NCI-H2196 (cell line): ENCODE data around the gene SYTL2.
"Not testable (repeated sequence)": the region's sequence is repeated elsewhere in the genome, so short reads cannot be mapped to it uniquely, and the experiment has no call there.

ENCODE experiments used
- DNase-seq: peaks from one replicate; lab custom pipeline; 2025; ENCODE audit not compliant: unreplicated experiment; lab: John Stamatoyannopoulos, UW

SYTL2 gene

DNA sequence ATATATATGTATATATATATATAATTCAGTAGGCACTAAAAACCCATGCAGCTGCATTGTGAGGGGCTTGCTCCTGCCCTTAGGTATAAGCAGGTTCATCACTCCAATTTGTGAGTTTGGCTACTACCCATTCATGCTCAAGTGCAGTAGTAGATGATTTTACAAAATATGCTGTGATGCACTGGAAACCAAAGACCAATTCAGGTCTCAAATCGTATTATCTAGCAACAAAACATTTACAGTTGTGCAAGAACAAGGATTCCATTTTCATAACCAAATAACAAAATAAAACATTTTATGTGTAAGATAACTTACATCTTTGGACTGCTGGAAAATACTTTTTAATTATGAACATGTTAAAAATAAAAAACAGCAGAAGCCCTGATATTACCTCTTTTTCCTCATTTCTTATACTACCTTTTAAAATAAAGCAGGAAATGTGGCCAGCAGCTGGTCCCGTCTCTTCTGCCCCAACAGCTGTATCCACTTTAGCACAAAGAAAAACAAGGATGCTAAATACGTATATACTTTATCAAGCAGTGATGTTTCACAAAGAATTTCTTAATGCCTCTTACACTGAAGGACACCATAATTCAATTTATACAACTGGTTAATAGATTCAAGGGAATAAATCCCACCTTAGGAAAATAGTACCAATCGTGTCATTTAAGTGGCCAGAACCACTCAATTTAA lies 148.8 kb downstream of the SYTL2 start:
- no peak for DNase-seq

DNA sequence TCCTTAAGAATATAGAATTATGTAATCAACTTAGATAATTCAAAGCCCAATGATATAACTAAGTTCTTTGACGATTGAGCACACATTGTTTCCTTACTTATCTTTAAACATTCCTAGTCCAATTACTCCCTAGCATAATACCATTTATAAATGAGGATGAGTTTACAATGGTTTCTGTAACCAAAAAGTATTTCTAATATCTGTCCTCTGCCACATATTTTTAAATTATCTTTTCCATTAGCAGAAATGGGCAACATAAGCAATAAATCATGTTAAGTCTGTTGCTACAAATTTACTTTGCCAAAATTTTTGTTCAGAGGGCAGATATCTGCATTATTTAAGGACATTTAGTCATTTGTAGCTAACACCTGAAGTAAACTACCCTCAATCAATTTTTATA lies 152.8 kb downstream of the SYTL2 start:
- no peak for DNase-seq

DNA sequence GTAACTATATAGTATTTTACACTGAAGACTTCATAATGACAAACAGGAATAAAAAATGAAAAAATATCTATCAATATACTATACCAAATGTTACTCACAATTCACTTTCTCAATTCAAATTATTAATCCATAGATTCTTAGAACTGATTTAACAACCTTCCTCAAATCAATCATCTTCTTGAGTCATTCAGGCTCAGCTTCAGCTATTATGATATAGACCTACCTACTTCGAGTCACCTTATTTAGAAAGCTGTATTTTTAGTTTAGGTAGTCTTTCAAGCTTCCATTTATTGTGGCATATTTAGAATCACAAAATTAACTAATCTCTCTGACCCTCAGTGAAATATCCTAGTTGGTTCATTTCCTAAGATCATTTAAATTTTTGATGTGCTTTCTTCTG lies 154.2 kb downstream of the SYTL2 start:
- DNase-seq: no peak

DNA sequence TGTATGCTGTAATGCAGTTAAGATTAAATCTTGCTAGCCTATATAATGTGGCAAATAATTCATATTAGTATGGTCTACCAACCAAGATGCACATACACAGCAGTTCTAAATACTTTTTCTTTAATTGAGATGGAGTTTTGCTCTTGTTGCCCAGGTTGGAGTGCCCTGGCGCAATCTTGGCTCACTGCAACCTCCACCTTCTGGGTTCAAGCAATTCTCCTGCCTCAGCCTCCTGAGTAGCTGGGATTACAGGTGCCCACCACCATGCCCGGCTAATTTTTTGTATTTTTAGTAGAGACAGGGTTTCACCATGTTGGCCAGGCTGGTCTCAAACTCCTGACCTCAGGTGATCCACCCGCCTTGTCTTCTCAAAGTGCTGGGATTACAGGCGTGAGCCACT lies 156.6 kb downstream of the SYTL2 start:
- not testable (repeated sequence) for DNase-seq

DNA sequence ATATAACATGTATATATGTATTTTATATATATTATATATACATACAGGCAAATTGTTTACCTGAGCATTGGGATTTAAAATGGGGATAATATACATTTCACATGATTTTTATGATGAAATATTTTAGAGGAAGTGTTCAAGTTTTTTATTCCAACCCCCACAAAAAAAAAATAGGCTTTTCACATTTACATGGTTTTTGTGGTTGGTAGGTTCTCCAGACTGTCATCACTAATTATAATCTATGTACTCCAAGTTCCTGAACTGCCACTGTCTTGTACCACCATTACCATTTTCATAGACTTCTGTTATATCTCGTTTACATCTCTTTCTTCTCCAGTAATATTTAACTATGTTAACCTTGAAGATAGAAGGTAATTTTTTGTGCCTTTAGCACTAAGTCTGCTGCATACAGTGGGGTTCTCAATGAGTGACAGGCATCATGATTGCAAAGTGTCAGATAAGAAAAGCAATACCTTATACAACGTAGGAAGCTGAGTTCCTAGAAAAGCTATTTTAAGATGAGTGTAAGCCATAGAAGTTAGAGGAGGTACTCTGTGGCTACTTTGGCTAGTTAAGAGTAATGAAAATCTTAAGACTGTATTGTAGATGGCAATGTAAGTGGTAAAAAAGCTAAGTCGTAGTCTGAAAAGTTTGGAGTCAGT lies 158.0 kb downstream of the SYTL2 start:
- DNase-seq: no peak

DNA sequence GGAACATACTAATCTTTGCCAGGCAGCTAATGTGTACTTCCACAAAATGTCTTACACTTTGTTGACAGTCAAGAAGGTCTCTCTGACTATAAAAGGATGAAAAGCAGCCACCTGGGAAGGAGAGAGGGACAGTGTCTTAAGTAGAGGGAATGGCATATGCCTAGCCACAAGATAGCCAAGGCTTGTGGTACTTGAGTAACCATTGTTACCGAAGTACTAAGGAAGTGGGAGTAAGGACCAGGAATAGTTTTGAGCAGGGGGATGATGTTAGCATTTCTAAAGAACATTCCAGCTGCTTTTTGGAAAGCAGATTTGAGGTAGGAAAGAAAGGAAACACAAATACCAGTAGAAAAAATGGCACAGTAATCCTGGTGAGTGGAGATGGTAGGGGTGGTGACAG lies 159.8 kb downstream of the SYTL2 start:
- DNase-seq: no peak

DNA sequence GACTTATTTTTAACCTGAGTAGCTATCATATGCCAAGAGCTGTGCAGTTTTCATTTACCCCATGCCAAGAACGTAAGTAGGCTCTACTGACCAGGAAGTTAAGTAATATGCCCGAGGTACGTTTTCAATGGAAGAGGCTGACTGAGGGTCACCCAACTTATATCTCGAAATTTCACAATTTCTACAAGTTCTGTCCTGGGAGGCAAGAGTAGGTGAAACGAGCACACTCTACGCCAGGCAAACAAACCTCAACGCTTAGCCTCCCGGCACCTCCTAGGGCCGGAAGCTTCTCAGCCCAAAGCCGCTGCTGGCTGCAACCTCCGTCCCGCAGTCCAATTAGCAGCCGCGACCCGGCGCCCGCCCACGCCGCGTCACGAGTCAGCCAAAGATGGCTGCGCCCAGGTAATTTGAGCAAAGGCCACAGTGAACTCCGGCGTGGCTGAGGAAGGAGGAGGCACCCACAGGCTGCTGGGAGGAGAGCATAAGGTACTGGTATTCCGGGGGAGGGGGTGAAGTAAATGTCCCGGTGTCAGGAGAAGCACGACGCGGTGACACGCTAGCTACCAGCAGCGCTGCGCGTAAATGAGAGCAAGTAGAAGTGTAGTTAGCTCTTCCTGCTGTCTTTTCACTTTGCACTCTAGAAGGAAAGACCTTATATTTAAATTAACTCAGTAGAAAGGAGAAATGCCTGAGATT lies 163.2 kb downstream of the SYTL2 start, which contains the start of gene TMEM126A:
TMEM126A (plus strand) TSS at position 364 of the 696 bp plus-strand sequence. CDS start 2,289 bp downstream, outside the sequence.
- DNase-seq: peak; percentile 89

DNA sequence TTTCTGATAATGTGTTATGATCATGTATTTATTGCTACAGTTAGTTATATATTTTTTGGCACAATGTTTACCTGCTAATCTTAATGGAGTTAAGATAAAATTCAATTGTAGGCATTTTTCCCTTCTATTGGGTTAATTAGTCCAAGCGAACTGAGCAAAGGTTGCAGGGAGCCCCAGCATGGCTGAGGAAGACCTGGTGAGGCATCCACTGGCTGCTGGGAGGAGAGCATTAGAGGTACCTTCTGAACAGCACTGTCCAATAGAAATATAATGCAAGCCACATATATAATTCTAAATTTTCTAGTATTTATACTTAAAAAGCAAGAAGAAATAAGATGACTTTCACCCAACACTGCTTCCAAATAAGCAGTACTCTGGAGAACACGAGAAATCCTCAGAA lies 163.9 kb downstream of the SYTL2 start:
- DNase-seq: no peak
